HG02642 (cell line): ENCODE data around the gene SRRM4.

Experiments used
- ATAC-seq: cut with Tn5 transposase; IDR thresholded peaks from one replicate; pipeline ENCODE4 v1.9.1; 2021; ENCODE audit warnings: mild to moderate bottlenecking; ENCODE audit not compliant: unreplicated experiment, poor library complexity

The SRRM4 gene

GRCh38 chr12:119181944-119182343, 200.6 kb downstream of the SRRM4 start:
- ATAC-seq = no peak

GRCh38 chr12:119182701-119183493, 201.6 kb downstream of the SRRM4 start:
- ATAC-seq = no peak

DNA sequence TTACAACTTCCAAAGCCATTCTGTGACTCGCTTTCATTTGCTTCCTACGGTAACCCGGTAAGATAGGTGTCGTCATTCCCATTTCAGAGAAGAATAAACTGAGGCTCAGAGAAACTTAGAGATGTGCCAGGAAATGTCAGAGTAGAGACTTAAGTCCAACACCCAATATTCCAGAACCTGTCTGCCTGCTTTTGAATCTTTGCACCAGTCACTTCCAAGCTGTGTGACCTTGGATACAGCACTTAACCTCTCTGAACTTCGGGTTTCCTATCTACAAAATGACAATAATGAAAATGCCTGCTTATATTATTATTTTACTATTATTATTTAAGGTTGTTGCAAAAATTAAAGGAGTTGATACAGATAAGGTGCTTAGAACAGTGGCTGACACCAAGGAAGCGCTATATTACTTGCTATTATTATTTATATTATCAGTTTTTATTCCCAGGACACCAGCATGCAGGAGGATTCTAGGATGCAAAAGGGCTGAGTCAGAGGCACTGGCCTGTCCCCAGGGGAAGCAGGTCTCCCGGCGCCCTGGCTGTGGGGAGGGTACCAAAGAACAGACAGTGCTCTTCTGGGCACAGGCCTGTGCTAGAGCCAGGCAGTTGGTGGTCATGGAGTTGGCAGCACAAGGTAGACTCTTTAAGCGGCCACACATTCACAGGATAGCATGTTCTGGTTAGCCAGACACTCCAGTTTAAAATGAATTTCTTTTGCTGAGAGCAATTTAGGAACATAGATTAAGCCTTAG, 202.8 kb downstream of the SRRM4 start:
- no peak for ATAC-seq

GRCh38 chr12:119195256-119195655, 213.9 kb downstream of the SRRM4 start:
- no peak for ATAC-seq

DNA sequence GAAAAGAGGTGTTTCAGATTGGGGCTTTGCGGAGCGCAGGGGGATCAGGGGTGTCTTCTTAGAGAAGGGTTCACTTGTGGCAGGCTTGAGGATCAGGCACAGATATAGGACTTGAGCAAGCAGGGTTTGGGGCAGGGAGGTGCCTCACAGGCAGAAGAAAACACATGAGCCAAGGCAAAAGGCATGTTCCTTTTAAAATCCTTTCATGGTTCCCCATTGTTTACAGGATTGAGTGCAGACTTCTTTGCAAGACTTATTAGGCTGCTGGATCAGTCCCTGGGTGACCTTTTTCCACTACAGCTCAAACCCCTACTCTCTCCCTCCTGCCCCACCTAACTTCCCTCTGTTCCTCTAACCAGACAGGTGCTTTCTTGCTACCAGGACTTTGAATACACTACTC, 217.1 kb downstream of the SRRM4 start:
- no peak for ATAC-seq

DNA sequence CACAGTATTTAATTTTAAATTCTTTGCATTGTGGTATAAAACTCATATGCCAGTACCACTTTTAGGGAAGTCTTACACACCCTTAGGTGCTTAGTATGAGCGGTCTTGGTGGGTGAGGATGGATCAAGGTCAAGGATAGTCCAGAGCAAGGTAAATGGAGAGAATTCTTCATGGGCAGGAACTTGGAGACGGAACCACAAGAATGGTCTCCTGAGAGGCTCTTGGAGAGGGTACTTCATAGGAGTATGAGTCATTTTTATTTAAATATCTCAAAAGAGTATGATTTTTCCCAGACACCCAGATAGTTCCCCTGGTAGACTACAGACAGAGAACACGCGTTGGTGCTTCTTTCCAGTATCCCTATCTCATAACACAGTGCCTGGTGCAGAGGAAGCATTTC, 219.3 kb downstream of the SRRM4 start:
- no peak for ATAC-seq

- ATAC-seq = no peak
Measured at GRCh38 chr12:119201789-119202543, 220.6 kb downstream of the SRRM4 start.

- ATAC-seq = no peak
Measured at GRCh38 chr12:119202544-119202943, 221.2 kb downstream of the SRRM4 start.

GRCh38 chr12:119204131-119204530, 222.8 kb downstream of the SRRM4 start:
- ATAC-seq = no peak

GRCh38 chr12:119204671-119205285, 223.4 kb downstream of the SRRM4 start:
- ATAC-seq = no peak

GRCh38 chr12:119206348-119207062, 225.2 kb downstream of the SRRM4 start:
- ATAC-seq = no peak

GRCh38 chr12:119207063-119207560, 225.8 kb downstream of the SRRM4 start:
- no peak for ATAC-seq

GRCh38 chr12:119208626-119209061, 227.3 kb downstream of the SRRM4 start:
- no peak for ATAC-seq

- ATAC-seq = no peak
Measured at GRCh38 chr12:119211884-119212283, 230.5 kb downstream of the SRRM4 start.
